ENCODE measurements around the gene CRYGN.

DNA sequence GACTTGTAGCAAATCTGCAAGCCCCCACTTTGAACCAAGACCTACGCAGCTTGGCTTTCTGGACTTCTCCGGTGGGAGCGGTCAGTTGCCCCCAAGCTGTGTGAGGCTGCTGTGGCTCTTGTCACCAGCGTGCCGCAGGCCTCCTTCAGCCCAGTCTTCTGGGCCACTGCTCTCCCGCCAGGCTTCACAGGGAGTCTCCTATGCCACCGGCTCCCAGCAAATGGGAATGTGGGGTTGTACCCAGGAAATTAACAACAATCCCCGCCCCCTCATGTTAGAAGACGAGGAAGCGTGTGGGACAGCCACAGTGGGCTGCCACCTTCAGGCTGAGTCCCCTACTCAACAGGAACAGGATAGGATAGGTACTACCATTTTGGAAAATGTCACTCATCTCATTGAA is 34.4 kb downstream of the CRYGN start:
- TF ChIP-seq JUND (IDR thresholded peaks at IDR 0.05) (no peak), ELF1 (IDR thresholded peaks at IDR 0.05) (no peak), SMC3 (IDR thresholded peaks at IDR 0.05; ENCODE audit: low read depth, low read length) (no peak), MXI1 (IDR thresholded peaks at IDR 0.05; ENCODE audit: low read depth, low read length) (no peak)
- TF ChIP-seq, protein P1, sequence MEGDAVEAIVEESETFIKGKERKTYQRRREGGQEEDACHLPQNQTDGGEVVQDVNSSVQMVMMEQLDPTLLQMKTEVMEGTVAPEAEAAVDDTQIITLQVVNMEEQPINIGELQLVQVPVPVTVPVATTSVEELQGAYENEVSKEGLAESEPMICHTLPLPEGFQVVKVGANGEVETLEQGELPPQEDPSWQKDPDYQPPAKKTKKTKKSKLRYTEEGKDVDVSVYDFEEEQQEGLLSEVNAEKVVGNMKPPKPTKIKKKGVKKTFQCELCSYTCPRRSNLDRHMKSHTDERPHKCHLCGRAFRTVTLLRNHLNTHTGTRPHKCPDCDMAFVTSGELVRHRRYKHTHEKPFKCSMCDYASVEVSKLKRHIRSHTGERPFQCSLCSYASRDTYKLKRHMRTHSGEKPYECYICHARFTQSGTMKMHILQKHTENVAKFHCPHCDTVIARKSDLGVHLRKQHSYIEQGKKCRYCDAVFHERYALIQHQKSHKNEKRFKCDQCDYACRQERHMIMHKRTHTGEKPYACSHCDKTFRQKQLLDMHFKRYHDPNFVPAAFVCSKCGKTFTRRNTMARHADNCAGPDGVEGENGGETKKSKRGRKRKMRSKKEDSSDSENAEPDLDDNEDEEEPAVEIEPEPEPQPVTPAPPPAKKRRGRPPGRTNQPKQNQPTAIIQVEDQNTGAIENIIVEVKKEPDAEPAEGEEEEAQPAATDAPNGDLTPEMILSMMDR (IDR thresholded peaks at IDR 0.05) = no peak

Data from SK-N-SH (cell line).